HCT116 (cell line): Measurements from ENCODE around the gene FBXW4. TPM values are rescaled to one million over a fixed set of nuclear protein-coding genes. Genes with fewer than 3 reads are reported as not detected.

Experiments used
- ATAC-seq: fragments of 200-7000 bp; cut with Tn5 transposase; 2 replicates; pipeline ENCODE4 v1.9.1; 2020; ENCODE audit warnings: mild to moderate bottlenecking, moderate library complexity
- BruUV-seq: library from RNA; stranded (reverse); fragments of 400-500 nt; replicated peaks from 2 replicates; lab custom pipeline; 2021; lab: Mats Ljungman, UMichigan
- CTCF ChIA-PET: fragments of 300-600 bp; sonication (Branson Sonifier 250); formaldehyde crosslinking; loops from one replicate; lab custom pipeline; 2021; ENCODE audit warnings: antibody characterized with exemption; lab: Charles Lee
- POLR2A ChIA-PET: fragments of 300-600, 350-600 bp; sonication (Branson Sonifier 250); formaldehyde crosslinking; loops from one replicate; lab custom pipeline; 2021; ENCODE audit warnings: antibody characterized with exemption; lab: Charles Lee
- RAD21 ChIA-PET, 2 experiments: fragments of 300-600 bp; sonication (Branson Sonifier 250); formaldehyde crosslinking; loops; one replicate each; lab custom pipeline; 2023; ENCODE audit warnings: low total read pairs in 2 of 2; ENCODE audit not compliant: uncharacterized antibody in 2 of 2, unreplicated experiment in 2 of 2, low non-redundant PET in 1 of 2; lab: Charles Lee
- DNase-seq: peaks from one replicate; pipeline ENCODE4 v3.0.0-alpha.2; 2010; ENCODE audit warnings: low read depth, low spot score
- H2AFZ ChIP-seq: fragments of 200-600 bp; shearing (Covaris generic), sonication (generic); 2 replicates; pipeline ENCODE4 v1.6.1; 2017; ENCODE audit warnings: low read depth, mixed run types, mixed read lengths, antibody characterized with exemption, low read length; ENCODE audit not compliant: poor library complexity, severe bottlenecking
- H3K27ac ChIP-seq: 2 replicates; pipeline ENCODE4 v1.5.1; 2012; ENCODE audit warnings: low read depth, low read length
- H3K27me3 ChIP-seq: fragments of 200-600 bp; sonication (generic); 2 replicates; pipeline ENCODE4 v1.6.1; 2016; ENCODE audit warnings: mixed run types, low read length, mixed read lengths; ENCODE audit not compliant: insufficient read depth
- H3K36me3 ChIP-seq, 2 experiments: fragments of 200-500 bp in 1 of 2; fragments of 200-600 bp in 1 of 2; sonication (Bioruptor generic) in 1 of 2; sonication (generic) in 1 of 2; 2 replicates each; pipeline versions ENCODE4 v1.5.1 to v1.6.1; 2014 to 2016; ENCODE audit warnings: low read length in 2 of 2, inconsistent platforms in 1 of 2, mixed read lengths in 1 of 2, mixed run types in 1 of 2; ENCODE audit not compliant: insufficient read depth in 2 of 2, control insufficient read depth in 1 of 2
- H3K4me1 ChIP-seq, 2 experiments: fragments of 200-600 bp in 1 of 2; sonication (generic) in 1 of 2; 2 replicates each; pipeline versions ENCODE4 v1.5.1 to v1.6.1; 2012 to 2017; ENCODE audit warnings: low read length in 2 of 2, inconsistent platforms in 1 of 2, mild to moderate bottlenecking in 1 of 2, mixed read lengths in 1 of 2, mixed run types in 1 of 2, moderate library complexity in 1 of 2; ENCODE audit not compliant: insufficient read depth in 2 of 2, control insufficient read depth in 1 of 2
- H3K4me2 ChIP-seq: fragments of 200-600 bp; sonication (generic); 2 replicates; pipeline ENCODE4 v1.6.1; 2017; ENCODE audit warnings: mixed run types, low read length, mixed read lengths
- H3K4me3 ChIP-seq, 2 experiments: fragments of 200-600 bp in 1 of 2; sonication (generic) in 1 of 2; replicated peaks in 1 of 2; 2 replicates each; pipeline ENCODE4 v1.5.1; 2011 to 2016; ENCODE audit warnings: low read length in 2 of 2, control low read depth in 1 of 2, low read depth in 1 of 2, mild to moderate bottlenecking in 1 of 2, mixed read lengths in 1 of 2, mixed run types in 1 of 2
- H3K79me2 ChIP-seq: fragments of 200-600 bp; sonication (generic); 2 replicates; pipeline ENCODE4 v1.6.1; 2017; ENCODE audit warnings: mild to moderate bottlenecking, mixed run types, low read length, moderate library complexity, mixed read lengths; ENCODE audit not compliant: insufficient read depth
- H3K9ac ChIP-seq: fragments of 200-600 bp; sonication (generic); 2 replicates; pipeline ENCODE4 v1.6.1; 2016; ENCODE audit warnings: low read length, mixed read lengths
- H3K9me2 ChIP-seq: fragments of 200-600 bp; sonication (generic), shearing (Covaris generic); 2 replicates; pipeline ENCODE4 v1.6.1; 2017; ENCODE audit warnings: mixed run types, mild to moderate bottlenecking, moderate library complexity; ENCODE audit not compliant: insufficient read depth
- H3K9me3 ChIP-seq, 2 experiments: fragments of 200-500 bp in 1 of 2; fragments of 200-600 bp in 1 of 2; sonication (Bioruptor generic) in 1 of 2; sonication (generic) in 1 of 2; 2 replicates each; pipeline ENCODE4 v1.6.1; 2014 to 2017; ENCODE audit warnings: low read length in 2 of 2, mixed read lengths in 2 of 2, inconsistent platforms in 1 of 2, low read depth in 1 of 2, mild to moderate bottlenecking in 1 of 2, mixed run types in 1 of 2, moderate library complexity in 1 of 2; ENCODE audit not compliant: control insufficient read depth in 1 of 2, insufficient read depth in 1 of 2
- H4K20me1 ChIP-seq: fragments of 200-600 bp; sonication (generic), shearing (Covaris generic); 2 replicates; pipeline ENCODE4 v1.6.1; 2017; ENCODE audit warnings: mixed run types, mild to moderate bottlenecking, moderate library complexity; ENCODE audit not compliant: insufficient read depth
- ATF3 ChIP-seq: IDR thresholded peaks from 2 replicates; pipeline ENCODE4 v1.6.1; 2012
- CBX3 ChIP-seq: IDR thresholded peaks from 2 replicates; pipeline ENCODE4 v1.6.1; 2012; ENCODE audit warnings: low read depth
- ELF1 ChIP-seq: IDR thresholded peaks from 2 replicates; pipeline ENCODE4 v1.6.1; 2012; ENCODE audit warnings: low read depth, borderline replicate concordance
- EZH2 ChIP-seq: fragments of 200-600 bp; sonication (generic); IDR thresholded peaks from 2 replicates; pipeline ENCODE4 v1.6.1; 2017; ENCODE audit warnings: antibody characterized with exemption, mixed run types
- EZH2phosphoT487 ChIP-seq: fragments of 200-600 bp; IDR thresholded peaks from 2 replicates; pipeline ENCODE4 v1.6.1; 2018; ENCODE audit warnings: antibody characterized with exemption, borderline replicate concordance
- FOSL1 ChIP-seq: IDR thresholded peaks from 2 replicates; pipeline ENCODE4 v1.6.1; 2012; ENCODE audit warnings: low read depth
- JUND ChIP-seq: IDR thresholded peaks from 2 replicates; pipeline ENCODE4 v1.6.1; 2012
- MAX ChIP-seq: IDR thresholded peaks from 2 replicates; pipeline ENCODE4 v1.6.1; 2012
- POLR2AphosphoS5 ChIP-seq: IDR thresholded peaks from 2 replicates; pipeline ENCODE4 v1.6.1; 2011; ENCODE audit warnings: mild to moderate bottlenecking, low read depth, low read length, moderate library complexity
- RAD21 ChIP-seq: IDR thresholded peaks from 2 replicates; pipeline ENCODE4 v1.6.1; 2012; ENCODE audit warnings: low read depth, mild to moderate bottlenecking
- SIN3A ChIP-seq: IDR thresholded peaks from 2 replicates; pipeline ENCODE4 v1.6.1; 2012; ENCODE audit warnings: low read depth
- SP1 ChIP-seq: IDR thresholded peaks from 2 replicates; pipeline ENCODE4 v1.6.1; 2012; ENCODE audit warnings: low read depth
- TCF7L2 ChIP-seq: IDR thresholded peaks from 2 replicates; pipeline ENCODE4 v1.7.0; 2011; ENCODE audit warnings: borderline replicate concordance, inconsistent platforms; ENCODE audit not compliant: insufficient read depth, insufficient read length; ENCODE audit errors: extremely low read depth
- ZBTB33 ChIP-seq: IDR thresholded peaks from 2 replicates; pipeline ENCODE4 v1.6.1; 2011; ENCODE audit warnings: mild to moderate bottlenecking, low read length, moderate library complexity; ENCODE audit not compliant: insufficient replicate concordance; ENCODE audit errors: extremely low read depth
- ZNF274 ChIP-seq: fragments of 200-500 bp; sonication (Bioruptor generic); IDR thresholded peaks from 2 replicates; pipeline ENCODE4 v1.6.1; 2014; ENCODE audit warnings: mild to moderate bottlenecking, low read depth, low read length, inconsistent platforms
- intact Hi-C: fragments of 100-400 bp; cut with micrococcal nuclease; formaldehyde crosslinking; loops from 2 replicates; pipeline ENCODE4 v1.10.0; 2022
- total RNA-seq: library from RNA; stranded (reverse); gene quantifications from one replicate; pipeline ENCODE4 v1.2.1, GENCODE V29; 2021; ENCODE audit not compliant: unreplicated experiment
- TF ChIP-seq, protein P1 (sequence below), 3 experiments: fragments of 200-600 bp in 1 of 3; sonication (generic) in 1 of 3; IDR thresholded peaks in 2 of 3; conservative IDR thresholded peaks in 1 of 3; 2 replicates each; pipeline ENCODE4 v1.5.1; 2012 to 2017; ENCODE audit warnings: low read depth in 2 of 3, low read length in 2 of 3, antibody characterized with exemption in 1 of 3, borderline replicate concordance in 1 of 3, control low read depth in 1 of 3, mild to moderate bottlenecking in 1 of 3, mixed read lengths in 1 of 3, mixed run types in 1 of 3, moderate library complexity in 1 of 3; ENCODE audit not compliant: insufficient read depth in 1 of 3

Gene FBXW4
- total RNA-seq, 1 experiment from 2014 or later, result 35.3 TPM

DNA sequence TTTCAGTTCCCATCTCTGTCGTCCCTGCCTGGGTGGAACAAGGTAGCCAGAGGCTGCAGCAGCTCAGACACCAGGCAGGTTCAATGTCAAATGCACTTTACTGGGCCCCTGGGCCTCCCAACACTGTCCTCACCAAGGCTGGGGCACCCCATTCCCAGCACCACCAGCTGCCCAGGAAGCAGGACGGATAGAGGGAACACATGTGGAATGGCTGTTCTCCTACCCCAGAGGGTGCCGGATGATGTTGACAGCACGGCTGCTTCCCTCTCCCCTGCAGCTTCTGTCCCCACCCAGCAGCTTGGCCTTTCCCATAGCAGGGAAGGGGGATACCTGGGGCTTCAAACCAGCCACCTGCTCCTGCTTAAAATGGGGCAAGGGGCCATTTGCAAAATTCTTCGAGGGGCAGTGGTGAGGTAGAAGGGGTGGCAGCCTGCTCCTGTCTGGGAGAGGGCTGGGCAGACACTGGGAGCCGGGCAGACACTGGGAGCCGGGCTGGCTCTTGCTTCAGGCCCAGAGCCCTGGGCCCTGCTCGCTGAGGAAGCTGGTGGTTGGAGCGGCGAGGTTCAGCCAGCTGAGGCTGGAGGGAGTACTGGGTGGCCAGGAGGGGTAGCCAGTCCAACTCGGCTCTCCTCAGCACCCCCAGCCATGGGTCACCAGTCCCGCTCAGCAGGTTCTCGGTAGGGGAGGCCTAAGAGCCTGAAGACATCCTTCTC is 116.0 kb downstream of the FBXW4 start:
- no peak for DNase-seq
- Histone ChIP-seq H3K9me2 (no peaks in the 10 kb centered on the region), H3K79me2 (no peaks in the 10 kb centered on the region), H3K36me3 (peaks cover 4 to 7% of the 10 kb centered on the region in 2 experiments; a peak in 2 of 4 replicates), H3K4me1 (peaks cover 0 to 5% of the 10 kb centered on the region in 2 experiments; a peak in 1 of 4 replicates), H3K4me2 (no peak overlapping the region), H3K9me3 (no peaks in the 10 kb centered on the region), H3K27ac (no peak overlapping the region), H3K9ac (no peak overlapping the region), H2AFZ (no peak overlapping the region), H3K4me3 (no peak overlapping the region), H3K27me3 (no peaks in the 10 kb centered on the region), H4K20me1 (no peaks in the 10 kb centered on the region)
- POLR2A ChIA-PET, result no interaction called here
- no peak for ATAC-seq
- no TSS peak for BruUV-seq
- intact Hi-C loops, result loop anchor here (10.0 kb wide), 1 partner anchor 514 kb away; the partner anchor contains the start of gene KAZALD1
- no peak for TF ChIP-seq EZH2phosphoT487
- TF ChIP-seq, protein P1, sequence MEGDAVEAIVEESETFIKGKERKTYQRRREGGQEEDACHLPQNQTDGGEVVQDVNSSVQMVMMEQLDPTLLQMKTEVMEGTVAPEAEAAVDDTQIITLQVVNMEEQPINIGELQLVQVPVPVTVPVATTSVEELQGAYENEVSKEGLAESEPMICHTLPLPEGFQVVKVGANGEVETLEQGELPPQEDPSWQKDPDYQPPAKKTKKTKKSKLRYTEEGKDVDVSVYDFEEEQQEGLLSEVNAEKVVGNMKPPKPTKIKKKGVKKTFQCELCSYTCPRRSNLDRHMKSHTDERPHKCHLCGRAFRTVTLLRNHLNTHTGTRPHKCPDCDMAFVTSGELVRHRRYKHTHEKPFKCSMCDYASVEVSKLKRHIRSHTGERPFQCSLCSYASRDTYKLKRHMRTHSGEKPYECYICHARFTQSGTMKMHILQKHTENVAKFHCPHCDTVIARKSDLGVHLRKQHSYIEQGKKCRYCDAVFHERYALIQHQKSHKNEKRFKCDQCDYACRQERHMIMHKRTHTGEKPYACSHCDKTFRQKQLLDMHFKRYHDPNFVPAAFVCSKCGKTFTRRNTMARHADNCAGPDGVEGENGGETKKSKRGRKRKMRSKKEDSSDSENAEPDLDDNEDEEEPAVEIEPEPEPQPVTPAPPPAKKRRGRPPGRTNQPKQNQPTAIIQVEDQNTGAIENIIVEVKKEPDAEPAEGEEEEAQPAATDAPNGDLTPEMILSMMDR (IDR thresholded peaks at IDR 0.05 in 2 of 3, conservative IDR thresholded peaks at IDR 0.05 in 1 of 3; ENCODE audit: borderline replicate concordance in 1 of 3, insufficient read depth in 1 of 3, low read depth in 2 of 3, low read length in 2 of 3), result no peak
- no peak for TF ChIP-seq EZH2
- no peak for TF ChIP-seq ZBTB33
- no peak for TF ChIP-seq RAD21
- TF ChIP-seq ELF1, result no peak
- no peak for TF ChIP-seq SP1
- no peak for TF ChIP-seq TCF7L2
- no peak for TF ChIP-seq JUND
- no peak for TF ChIP-seq FOSL1
- no peak for TF ChIP-seq SIN3A
- no peak for TF ChIP-seq MAX
- no peak for TF ChIP-seq ZNF274
- TF ChIP-seq POLR2AphosphoS5, result no peak
- TF ChIP-seq ATF3, result no peak
- TF ChIP-seq CBX3, result no peak
- TF ChIP-seq, all 23 proteins: peak for 0
- RAD21 ChIA-PET, result no interaction called here
- CTCF ChIA-PET, result interaction anchor here (0.9 kb wide), 1 partner anchor 365 kb away, joined by 4 read pairs; no protein-coding TSS in a partner anchor
